OCI-LY1 (cell line): ENCODE measurements around the gene GOLGA6L4.
"Not testable (repeated sequence)": the region's sequence is repeated elsewhere in the genome, so short reads cannot be mapped to it uniquely, and the experiment has no call there.

Experiments
- H2AFZ ChIP-seq: fragments of 200-600 bp; sonication (generic), shearing (Covaris generic); 2 replicates; pipeline ENCODE4 v1.6.0; 2014; ENCODE audit warnings: antibody characterized with exemption, mild to moderate bottlenecking, low read length
- H3F3A ChIP-seq: fragments of 200-600 bp; sonication (generic), shearing (Covaris generic); 2 replicates; pipeline ENCODE4 v1.6.0; 2014; ENCODE audit warnings: mild to moderate bottlenecking, antibody characterized with exemption, low read length, moderate library complexity; ENCODE audit not compliant: insufficient read depth
- H3K27ac ChIP-seq: fragments of 200-600 bp; sonication (generic); 2 replicates; pipeline ENCODE4 v1.5.1; 2014; ENCODE audit warnings: low read length, mixed run types, mild to moderate bottlenecking, low read depth; ENCODE audit not compliant: poor library complexity, severe bottlenecking
- H3K27me3 ChIP-seq: fragments of 200-600 bp; sonication (generic); 2 replicates; pipeline ENCODE4 v1.6.0; 2014; ENCODE audit warnings: antibody characterized with exemption, mild to moderate bottlenecking, low read length, moderate library complexity; ENCODE audit not compliant: insufficient read depth
- H3K36me3 ChIP-seq: fragments of 200-600 bp; sonication (generic); 2 replicates; pipeline ENCODE4 v1.6.1; 2014; ENCODE audit warnings: mild to moderate bottlenecking, antibody characterized with exemption, low read length, moderate library complexity, mixed read lengths; ENCODE audit not compliant: insufficient read depth
- H3K4me1 ChIP-seq: fragments of 200-600 bp; sonication (generic); 2 replicates; pipeline ENCODE4 v1.5.1; 2014; ENCODE audit warnings: mild to moderate bottlenecking, low read length, moderate library complexity; ENCODE audit not compliant: insufficient read depth, severe bottlenecking
- H3K4me2 ChIP-seq: fragments of 200-600 bp; sonication (generic), shearing (Covaris generic); 2 replicates; pipeline ENCODE4 v1.6.1; 2014; ENCODE audit warnings: low read length
- H3K4me3 ChIP-seq: fragments of 200-600 bp; sonication (generic); 2 replicates; pipeline ENCODE4 v1.5.1; 2014; ENCODE audit warnings: low read length, low read depth, mild to moderate bottlenecking, mixed read lengths; ENCODE audit not compliant: poor library complexity, severe bottlenecking
- H3K79me2 ChIP-seq: fragments of 200-600 bp; shearing (Covaris generic); 2 replicates; pipeline ENCODE4 v1.6.1; 2016; ENCODE audit warnings: mixed run types, low read length, mixed read lengths; ENCODE audit not compliant: insufficient read depth
- H3K9ac ChIP-seq: fragments of 200-600 bp; sonication (generic), shearing (Covaris generic); 2 replicates; pipeline ENCODE4 v1.6.1; 2014; ENCODE audit warnings: mild to moderate bottlenecking, low read length, mixed read lengths
- H3K9me2 ChIP-seq: fragments of 200-600 bp; sonication (generic), shearing (Covaris generic); 2 replicates; pipeline ENCODE4 v1.6.1; 2014; ENCODE audit warnings: low read depth, mild to moderate bottlenecking, low read length, mixed read lengths
- H3K9me3 ChIP-seq: fragments of 200-600 bp; shearing (Covaris generic); 2 replicates; pipeline ENCODE4 v1.6.1; 2014; ENCODE audit warnings: low read length, mixed read lengths
- H4K20me1 ChIP-seq: fragments of 200-600 bp; sonication (generic), shearing (Covaris generic); 2 replicates; pipeline ENCODE4 v1.6.0; 2016; ENCODE audit warnings: mild to moderate bottlenecking, low read length; ENCODE audit not compliant: insufficient read depth
- TF ChIP-seq, protein P1 (sequence below): fragments of 200-600 bp; sonication (generic), shearing (Covaris generic); IDR thresholded peaks from 2 replicates; pipeline ENCODE4 v1.5.1; 2017; ENCODE audit warnings: mild to moderate bottlenecking, antibody characterized with exemption, low read length, moderate library complexity, mixed read lengths

The GOLGA6L4 gene

DNA sequence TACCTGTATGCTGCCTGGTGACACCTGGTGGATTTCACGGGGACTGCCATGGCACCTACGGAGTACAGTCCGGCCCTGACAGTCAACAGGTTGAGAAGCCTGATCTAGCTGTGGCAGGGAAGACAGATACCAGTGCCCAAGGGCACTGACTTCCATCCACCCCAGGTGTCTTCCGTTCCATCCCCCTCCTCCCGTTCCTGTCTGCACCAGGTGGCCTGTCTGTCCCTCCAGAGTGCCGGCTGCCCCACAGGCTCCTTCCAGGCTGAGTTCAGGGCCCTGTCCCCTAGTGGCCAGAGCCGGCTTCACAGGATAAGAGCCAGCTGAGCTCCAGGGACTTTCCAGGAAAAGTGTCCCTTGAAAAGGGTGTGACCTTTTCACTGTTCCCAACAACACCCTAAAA, 10.9 kb downstream of the GOLGA6L4 start:
- H2AFZ ChIP-seq, H3K4me2 ChIP-seq: not testable (repeated sequence)

More for the DNA sequence above, 10.9 kb downstream of the GOLGA6L4 start:
- H3K36me3 ChIP-seq, H3F3A ChIP-seq, H3K9me3 ChIP-seq, H3K9me2 ChIP-seq, H3K4me1 ChIP-seq, H4K20me1 ChIP-seq, H3K4me3 ChIP-seq, H3K27ac ChIP-seq, H3K9ac ChIP-seq, H3K27me3 ChIP-seq, H3K79me2 ChIP-seq: not testable (repeated sequence)
- TF ChIP-seq, protein P1, sequence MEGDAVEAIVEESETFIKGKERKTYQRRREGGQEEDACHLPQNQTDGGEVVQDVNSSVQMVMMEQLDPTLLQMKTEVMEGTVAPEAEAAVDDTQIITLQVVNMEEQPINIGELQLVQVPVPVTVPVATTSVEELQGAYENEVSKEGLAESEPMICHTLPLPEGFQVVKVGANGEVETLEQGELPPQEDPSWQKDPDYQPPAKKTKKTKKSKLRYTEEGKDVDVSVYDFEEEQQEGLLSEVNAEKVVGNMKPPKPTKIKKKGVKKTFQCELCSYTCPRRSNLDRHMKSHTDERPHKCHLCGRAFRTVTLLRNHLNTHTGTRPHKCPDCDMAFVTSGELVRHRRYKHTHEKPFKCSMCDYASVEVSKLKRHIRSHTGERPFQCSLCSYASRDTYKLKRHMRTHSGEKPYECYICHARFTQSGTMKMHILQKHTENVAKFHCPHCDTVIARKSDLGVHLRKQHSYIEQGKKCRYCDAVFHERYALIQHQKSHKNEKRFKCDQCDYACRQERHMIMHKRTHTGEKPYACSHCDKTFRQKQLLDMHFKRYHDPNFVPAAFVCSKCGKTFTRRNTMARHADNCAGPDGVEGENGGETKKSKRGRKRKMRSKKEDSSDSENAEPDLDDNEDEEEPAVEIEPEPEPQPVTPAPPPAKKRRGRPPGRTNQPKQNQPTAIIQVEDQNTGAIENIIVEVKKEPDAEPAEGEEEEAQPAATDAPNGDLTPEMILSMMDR, result peak; percentile 9; the same call in 1 of the 2 replicates
